Ishikawa (cell line): ENCODE results near the gene SUPT20H.

Source experiments
- CEBPB ChIP-seq: IDR thresholded peaks from 2 replicates; pipeline ENCODE4 v1.6.1; 2012
- NFIC ChIP-seq: IDR thresholded peaks from 2 replicates; pipeline ENCODE4 v1.6.1; 2012
- RAD21 ChIP-seq: IDR thresholded peaks from 2 replicates; pipeline ENCODE4 v1.6.1; 2012; ENCODE audit warnings: low read depth

DNA sequence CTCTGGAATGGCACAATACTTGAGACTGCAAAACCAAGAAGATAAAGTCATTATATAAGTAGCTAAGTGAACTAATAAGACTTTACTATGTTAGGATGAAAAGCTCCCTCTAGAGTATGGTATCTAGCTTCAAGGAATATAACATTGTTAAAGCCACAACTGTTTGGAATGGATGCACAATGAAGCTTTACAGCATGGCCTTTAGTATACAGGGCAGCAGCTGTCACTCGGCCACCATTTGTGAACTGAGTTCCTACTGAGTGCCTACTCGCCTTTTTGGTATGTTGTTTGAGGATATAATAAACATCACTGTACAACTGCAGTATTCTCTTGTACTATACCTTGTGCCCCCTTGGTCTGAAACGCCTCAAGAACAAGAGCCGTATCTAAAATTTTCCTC lies 67.1 kb downstream of the SUPT20H start:
- TF ChIP-seq RAD21 (no peak), CEBPB (no peak), NFIC (no peak)
